ENCODE results near the gene RNU5D-1.
A peak's percentile ranks its signal among the peaks of the same experiment; 100 is the strongest.

Gene RNU5D-1

GRCh38 chr1:44724955-44725698 is 5.8 kb downstream of the RNU5D-1 start:
- DNase-seq (ENCODE audit: low read depth), result no peak
- TF ChIP-seq CTCF (IDR thresholded peaks at IDR 0.05; ENCODE audit: control insufficient read depth, insufficient read depth, low read depth, low read length, missing control alignments), result no peak
- no peak overlapping the region for H3K4me3 ChIP-seq (ENCODE audit: control insufficient read depth, low read depth, low read length)

- TF ChIP-seq CTCF (IDR thresholded peaks at IDR 0.05; ENCODE audit: control insufficient read depth, insufficient read depth, low read depth, low read length, missing control alignments), result no peak
- no peak overlapping the region for H3K4me3 ChIP-seq (ENCODE audit: control insufficient read depth, low read depth, low read length)
- no peak for DNase-seq (ENCODE audit: low read depth)
These were observed 6.5 kb downstream of the RNU5D-1 start for GRCh38 chr1:44724296-44724954.

- no peak overlapping the region for H3K4me3 ChIP-seq (ENCODE audit: control insufficient read depth, low read depth, low read length)
- DNase-seq (ENCODE audit: low read depth), result no peak
- no peak for TF ChIP-seq CTCF (IDR thresholded peaks at IDR 0.05; ENCODE audit: control insufficient read depth, insufficient read depth, low read depth, low read length, missing control alignments)
These were observed 7.3 kb downstream of the RNU5D-1 start for GRCh38 chr1:44723496-44724295.

GRCh38 chr1:44723064-44723463 is 7.9 kb downstream of the RNU5D-1 start:
- DNase-seq (ENCODE audit: low read depth), result no peak
- no peak overlapping the region for H3K4me3 ChIP-seq (ENCODE audit: control insufficient read depth, low read depth, low read length)
- no peak for TF ChIP-seq CTCF (IDR thresholded peaks at IDR 0.05; ENCODE audit: control insufficient read depth, insufficient read depth, low read depth, low read length, missing control alignments)

- no peak for TF ChIP-seq CTCF (IDR thresholded peaks at IDR 0.05; ENCODE audit: control insufficient read depth, insufficient read depth, low read depth, low read length, missing control alignments)
- no peak overlapping the region for H3K4me3 ChIP-seq (ENCODE audit: control insufficient read depth, low read depth, low read length)
- DNase-seq (ENCODE audit: low read depth), result peak; percentile 81
These were observed 9.2 kb downstream of the RNU5D-1 start for GRCh38 chr1:44721485-44722361.

GRCh38 chr1:44720281-44720680 is 10.7 kb downstream of the RNU5D-1 start:
- TF ChIP-seq CTCF (IDR thresholded peaks at IDR 0.05; ENCODE audit: control insufficient read depth, insufficient read depth, low read depth, low read length, missing control alignments), result no peak
- no peak overlapping the region for H3K4me3 ChIP-seq (ENCODE audit: control insufficient read depth, low read depth, low read length)
- DNase-seq (ENCODE audit: low read depth), result no peak
